CD14-positive monocyte (primary cell): ENCODE data around the gene AP4S1. TPM values are rescaled to one million over a fixed set of nuclear protein-coding genes. Genes with fewer than 3 reads are reported as not detected.

ENCODE experiments used
- DNase-seq, 3 donors: peaks; one replicate each; pipeline ENCODE4 v3.0.0-alpha.2; 2011 to 2022
- H2AFZ ChIP-seq: 2 replicates; pipeline ENCODE4 v1.6.0; 2012; ENCODE audit warnings: mild to moderate bottlenecking, low read depth, low read length, inconsistent platforms; ENCODE audit not compliant: insufficient read depth, poor library complexity, severe bottlenecking
- H3K27ac ChIP-seq, 2 donors: 1 replicate in 1 of 2; 2 replicates in 1 of 2; pipeline ENCODE4 v1.5.1; 2012 to 2013; ENCODE audit warnings: low read length in 2 of 2, control low read depth in 1 of 2, inconsistent platforms in 1 of 2, low read depth in 1 of 2, mild to moderate bottlenecking in 1 of 2
- H3K27me3 ChIP-seq, 2 donors: one replicate each; pipeline versions ENCODE4 v1.6.0 to v1.6.1; 2011 to 2013; ENCODE audit warnings: low read length in 2 of 2; ENCODE audit not compliant: control insufficient read depth in 2 of 2, insufficient read depth in 2 of 2
- H3K36me3 ChIP-seq, 2 donors: replicated peaks in 1 of 2; 1 replicate in 1 of 2; 2 replicates in 1 of 2; pipeline versions ENCODE4 v1.5.1 to v1.6.1; 2012 to 2013; ENCODE audit warnings: low read length in 2 of 2, control low read depth in 1 of 2, inconsistent platforms in 1 of 2, mild to moderate bottlenecking in 1 of 2; ENCODE audit not compliant: insufficient read depth in 2 of 2, control insufficient read depth in 1 of 2
- H3K4me1 ChIP-seq, 2 donors: 1 replicate in 1 of 2; 2 replicates in 1 of 2; pipeline versions ENCODE4 v1.5.1 to v1.6.1; 2012 to 2013; ENCODE audit warnings: low read length in 2 of 2, control low read depth in 1 of 2, inconsistent platforms in 1 of 2, mild to moderate bottlenecking in 1 of 2, moderate library complexity in 1 of 2; ENCODE audit not compliant: insufficient read depth in 2 of 2, control insufficient read depth in 1 of 2
- H3K4me2 ChIP-seq: replicated peaks from 2 replicates; pipeline ENCODE3; 2012; ENCODE audit warnings: low read length, moderate library complexity, mild to moderate bottlenecking; ENCODE audit not compliant: poor library complexity, severe bottlenecking; ENCODE audit errors: extremely low read depth
- H3K4me3 ChIP-seq, 3 experiments: fragments of 200-600 bp in 1 of 3; sonication (generic) in 1 of 3; replicated peaks in 1 of 3; 1 replicate in 2 of 3; 2 replicates in 1 of 3; pipeline ENCODE4 v1.5.1; 2011 to 2013; ENCODE audit warnings: low read length in 3 of 3, mild to moderate bottlenecking in 3 of 3, control low read depth in 2 of 3, low read depth in 2 of 3, inconsistent platforms in 1 of 3, moderate library complexity in 1 of 3
- H3K79me2 ChIP-seq: 2 replicates; pipeline ENCODE4 v1.6.0; 2012; ENCODE audit warnings: mild to moderate bottlenecking, control low read depth, inconsistent platforms, low read length, moderate library complexity; ENCODE audit not compliant: insufficient read depth
- H3K9ac ChIP-seq: 2 replicates; pipeline ENCODE4 v1.6.0; 2017; ENCODE audit warnings: low read length, mild to moderate bottlenecking; ENCODE audit not compliant: insufficient read depth, poor library complexity, severe bottlenecking
- H3K9me3 ChIP-seq, 2 donors: replicated peaks in 1 of 2; 1 replicate in 1 of 2; 2 replicates in 1 of 2; pipeline versions ENCODE4 v1.5.1 to v1.6.1; 2012 to 2013; ENCODE audit warnings: low read length in 2 of 2, control low read depth in 1 of 2; ENCODE audit not compliant: control insufficient read depth in 1 of 2, insufficient read depth in 1 of 2
- H4K20me1 ChIP-seq: 2 replicates; pipeline ENCODE4 v1.6.0; 2012; ENCODE audit warnings: mild to moderate bottlenecking, low read length, control low read depth, moderate library complexity; ENCODE audit not compliant: insufficient read depth
- H3K27ac Mint-ChIP-seq, 7 donors: one replicate each; pipeline ENCODE4 v1.8.0; 2020; ENCODE audit warnings: mild to moderate bottlenecking in 7 of 7, mixed read lengths in 7 of 7, moderate library complexity in 6 of 7, inconsistent platforms in 2 of 7
- H3K27me3 Mint-ChIP-seq, 3 donors: one replicate each; pipeline ENCODE4 v1.8.0; 2021 to 2022; ENCODE audit warnings: low read depth in 3 of 3, mild to moderate bottlenecking in 3 of 3, mixed read lengths in 3 of 3, moderate library complexity in 3 of 3, inconsistent platforms in 1 of 3
- H3K36me3 Mint-ChIP-seq, 2 donors: one replicate each; pipeline ENCODE4 v1.8.0; 2020; ENCODE audit warnings: mixed read lengths in 2 of 2, inconsistent platforms in 1 of 2, mild to moderate bottlenecking in 1 of 2
- H3K4me1 Mint-ChIP-seq: one replicate; pipeline ENCODE4 v1.8.0; 2020; ENCODE audit warnings: mild to moderate bottlenecking, mixed read lengths
- H3K4me3 Mint-ChIP-seq, 2 donors: one replicate each; pipeline ENCODE4 v1.8.0; 2020; ENCODE audit warnings: mild to moderate bottlenecking in 2 of 2, mixed read lengths in 2 of 2, moderate library complexity in 1 of 2
- H3K9me3 Mint-ChIP-seq, 7 donors: one replicate each; pipeline ENCODE4 v1.8.0; 2020 to 2022; ENCODE audit warnings: mixed read lengths in 7 of 7, mild to moderate bottlenecking in 6 of 7, moderate library complexity in 6 of 7, inconsistent platforms in 2 of 7
- CTCF ChIP-seq: fragments of 200-600 bp; IDR thresholded peaks from one replicate; pipeline ENCODE4 v1.8.0; 2022; ENCODE audit warnings: antibody characterized with exemption, mild to moderate bottlenecking
- WGBS: methylation state at CpG from one replicate; pipeline ENCODE4 v1.1.5; 2013; ENCODE audit warnings: missing lambda C conversion rate; ENCODE audit not compliant: insufficient coverage; 5-methylcytosine and 5-hydroxymethylcytosine counted together
- intact Hi-C, 2 donors: fragments of 100-400 bp; cut with micrococcal nuclease; formaldehyde crosslinking; loops; one replicate each; pipeline versions ENCODE4 v1.15.0 to v1.15.1; 2023
- polyA plus RNA-seq, 3 donors: library from polyadenylated mRNA; depleted of rRNA in 1 of 3; unstranded in 2 of 3; stranded (reverse) in 1 of 3; fragments of 300-500 nt in 2 of 3; fragments of >200 nt in 1 of 3; fragmentation: Illumina TruSeq in 2 of 3; gene quantifications; 1 replicate in 2 of 3; 2 replicates in 1 of 3; pipeline ENCODE4 v1.2.3, GENCODE V29; 2012 to 2021

AP4S1 gene
- polyA plus RNA-seq, 3 donors: 1.7 to 5.1 (median 2.8) TPM

- H3K4me3 ChIP-seq: no peak overlapping the region
- Mint-ChIP-seq H3K36me3 (peaks cover 38 to 54% of the 10 kb centered on the region in 2 donors), H3K27ac (no peak overlapping the region), H3K27me3 (peaks cover 0 to 3% (median 0%) of the 10 kb centered on the region in 3 donors), H3K9me3 (no peaks in the 10 kb centered on the region), H3K4me1 (peaks cover 2% of the 10 kb centered on the region), H3K4me3 (no peak overlapping the region)
- H3K27me3 ChIP-seq: no peaks in the 10 kb centered on the region
- no peak for DNase-seq
- H3K27ac ChIP-seq: no peak overlapping the region
- no peak overlapping the region for H3K4me2 ChIP-seq
- intact Hi-C loops: no loop called here
- no CpG with 5 or more reads among the region's 1 CpG for WGBS
- H4K20me1 ChIP-seq: no peaks in the 10 kb centered on the region
- H3K79me2 ChIP-seq: no peaks in the 10 kb centered on the region
- peaks cover 44 to 55% of the 10 kb centered on the region in 2 donors for H3K36me3 ChIP-seq
- H2AFZ ChIP-seq: no peak overlapping the region
- H3K9me3 ChIP-seq: no peaks in the 10 kb centered on the region
- peaks cover under 1 to 2% of the 10 kb centered on the region in 2 donors for H3K4me1 ChIP-seq
- no peak overlapping the region for H3K9ac ChIP-seq
- TF ChIP-seq CTCF: no peak
These were observed 71.6 kb downstream of the AP4S1 start for GRCh38 chr14:31097081-31097480.

DNA sequence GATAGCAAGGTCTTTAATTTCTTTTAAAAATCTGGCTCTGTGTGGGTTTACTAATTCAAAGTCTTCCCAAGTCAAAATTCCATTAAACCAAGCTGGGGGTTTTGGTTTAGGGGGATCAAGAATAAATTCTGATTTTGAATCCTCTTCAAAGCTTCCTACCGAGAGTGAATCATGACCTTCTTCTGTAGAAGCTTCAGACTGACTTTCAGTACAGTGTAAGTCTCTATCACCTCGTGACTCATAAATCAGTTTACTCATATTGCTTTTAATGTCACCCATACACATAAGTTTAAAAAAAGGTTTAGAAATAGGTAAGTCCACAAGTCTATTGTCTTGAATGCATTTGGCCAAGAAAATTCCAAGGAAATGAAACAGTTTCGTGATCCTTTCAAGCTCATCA is 81.3 kb downstream of the AP4S1 start:
- intact Hi-C loops: loop anchor here in 1 of 2 donors (10.0 kb wide), 1 partner anchor 48 kb away; no protein-coding TSS in a partner anchor
- no peaks in the 10 kb centered on the region for H4K20me1 ChIP-seq
- Mint-ChIP-seq H3K27ac (no peak overlapping the region), H3K4me1 (peaks cover 10% of the 10 kb centered on the region), H3K36me3 (peaks cover 77 to 92% of the 10 kb centered on the region in 2 donors), H3K27me3 (peaks cover 0 to 1% (median 0%) of the 10 kb centered on the region in 3 donors), H3K4me3 (no peak overlapping the region), H3K9me3 (peaks cover 0 to 2% (median 0%) of the 10 kb centered on the region in 7 donors)
- H3K4me2 ChIP-seq: no peak overlapping the region
- H3K4me1 ChIP-seq: peaks cover 4 to 11% of the 10 kb centered on the region in 2 donors
- H3K79me2 ChIP-seq: no peaks in the 10 kb centered on the region
- no peak for DNase-seq
- peaks cover 84 to 99% of the 10 kb centered on the region in 2 donors for H3K36me3 ChIP-seq
- H3K4me3 ChIP-seq: no peak overlapping the region
- no peaks in the 10 kb centered on the region for H3K27me3 ChIP-seq
- TF ChIP-seq CTCF: no peak
- H3K9me3 ChIP-seq: no peaks in the 10 kb centered on the region
- WGBS: no CpG with 5 or more reads among the region's 3 CpGs
- no peak overlapping the region for H2AFZ ChIP-seq
- no peak overlapping the region for H3K27ac ChIP-seq
- no peak overlapping the region for H3K9ac ChIP-seq
